Measurements from ENCODE around the gene COL6A5. TPM values are rescaled to one million over a fixed set of nuclear protein-coding genes. Genes with fewer than 3 reads are reported as not detected.
"Not testable (repeated sequence)": the region's sequence is repeated elsewhere in the genome, so short reads cannot be mapped to it uniquely, and the experiment has no call there.

COL6A5 gene
- total RNA-seq, 1 donor from 2014 or later: not detected

GRCh38 chr3:130425484-130425883 is 80.0 kb downstream of the COL6A5 start:
- intact Hi-C loops (cut with micrococcal nuclease): no loop called here
- no peaks in the 10 kb centered on the region for H3K4me1 Mint-ChIP-seq
- no peaks in the 10 kb centered on the region for H3K9me3 Mint-ChIP-seq
- ATAC-seq (ENCODE audit: low read depth) (no peak), DNase-seq (no peak)
- ChIA-PET CTCF (no interaction called here), POLR2A (no interaction called here)
- H3K4me3 Mint-ChIP-seq: no peak overlapping the region
- H3K36me3 Mint-ChIP-seq (ENCODE audit: low read depth): no peaks in the 10 kb centered on the region
- H3K27ac Mint-ChIP-seq: no peak overlapping the region
- TF ChIP-seq, protein P1, sequence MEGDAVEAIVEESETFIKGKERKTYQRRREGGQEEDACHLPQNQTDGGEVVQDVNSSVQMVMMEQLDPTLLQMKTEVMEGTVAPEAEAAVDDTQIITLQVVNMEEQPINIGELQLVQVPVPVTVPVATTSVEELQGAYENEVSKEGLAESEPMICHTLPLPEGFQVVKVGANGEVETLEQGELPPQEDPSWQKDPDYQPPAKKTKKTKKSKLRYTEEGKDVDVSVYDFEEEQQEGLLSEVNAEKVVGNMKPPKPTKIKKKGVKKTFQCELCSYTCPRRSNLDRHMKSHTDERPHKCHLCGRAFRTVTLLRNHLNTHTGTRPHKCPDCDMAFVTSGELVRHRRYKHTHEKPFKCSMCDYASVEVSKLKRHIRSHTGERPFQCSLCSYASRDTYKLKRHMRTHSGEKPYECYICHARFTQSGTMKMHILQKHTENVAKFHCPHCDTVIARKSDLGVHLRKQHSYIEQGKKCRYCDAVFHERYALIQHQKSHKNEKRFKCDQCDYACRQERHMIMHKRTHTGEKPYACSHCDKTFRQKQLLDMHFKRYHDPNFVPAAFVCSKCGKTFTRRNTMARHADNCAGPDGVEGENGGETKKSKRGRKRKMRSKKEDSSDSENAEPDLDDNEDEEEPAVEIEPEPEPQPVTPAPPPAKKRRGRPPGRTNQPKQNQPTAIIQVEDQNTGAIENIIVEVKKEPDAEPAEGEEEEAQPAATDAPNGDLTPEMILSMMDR (IDR thresholded peaks at IDR 0.05): no peak
- no peaks in the 10 kb centered on the region for H3K27me3 Mint-ChIP-seq

DNA sequence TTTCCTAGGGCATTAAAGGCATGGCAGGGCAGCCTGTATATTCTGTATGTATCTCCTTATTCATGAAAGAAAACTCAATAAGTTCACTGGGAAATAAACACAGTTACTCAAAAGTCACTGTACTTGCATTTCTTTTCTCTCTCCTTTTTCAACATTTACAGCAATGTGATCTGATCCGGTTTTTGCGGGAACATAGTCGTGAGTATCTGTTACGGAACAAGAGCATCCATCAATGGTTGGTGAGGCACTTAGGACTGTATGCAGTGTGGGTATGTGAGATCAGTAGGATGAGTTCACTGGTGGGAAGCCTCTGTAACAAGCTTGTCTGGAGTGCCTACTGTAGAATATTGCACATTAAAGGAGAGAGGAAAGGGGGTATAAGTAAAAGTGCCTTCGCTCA is 80.7 kb downstream of the COL6A5 start:
- POLR2A ChIA-PET: no interaction called here

GRCh38 chr3:130428871-130429712 is 83.6 kb downstream of the COL6A5 start:
- Mint-ChIP-seq H3K4me3 (no peak overlapping the region), H3K9me3 (no peaks in the 10 kb centered on the region), H3K36me3 (ENCODE audit: low read depth) (no peaks in the 10 kb centered on the region), H3K27ac (no peak overlapping the region), H3K4me1 (no peaks in the 10 kb centered on the region), H3K27me3 (no peaks in the 10 kb centered on the region)
- intact Hi-C loops (cut with micrococcal nuclease): no loop called here
- TF ChIP-seq, protein P1 (IDR thresholded peaks at IDR 0.05): no peak
- no peak for ATAC-seq (ENCODE audit: low read depth)
- POLR2A ChIA-PET: no interaction called here
- CTCF ChIA-PET: no interaction called here
- no peak for DNase-seq

More for the DNA sequence above, 80.7 kb downstream of the COL6A5 start:
- DNase-seq (no peak), ATAC-seq (ENCODE audit: low read depth) (no peak)
- intact Hi-C loops (cut with micrococcal nuclease): no loop called here
- H3K9me3 Mint-ChIP-seq: no peaks in the 10 kb centered on the region
- H3K27me3 Mint-ChIP-seq: no peaks in the 10 kb centered on the region
- TF ChIP-seq, protein P1 (IDR thresholded peaks at IDR 0.05): no peak
- H3K27ac Mint-ChIP-seq: no peak overlapping the region
- CTCF ChIA-PET: no interaction called here
- H3K4me3 Mint-ChIP-seq: no peak overlapping the region
- H3K4me1 Mint-ChIP-seq: no peaks in the 10 kb centered on the region
- H3K36me3 Mint-ChIP-seq (ENCODE audit: low read depth): no peaks in the 10 kb centered on the region

DNA sequence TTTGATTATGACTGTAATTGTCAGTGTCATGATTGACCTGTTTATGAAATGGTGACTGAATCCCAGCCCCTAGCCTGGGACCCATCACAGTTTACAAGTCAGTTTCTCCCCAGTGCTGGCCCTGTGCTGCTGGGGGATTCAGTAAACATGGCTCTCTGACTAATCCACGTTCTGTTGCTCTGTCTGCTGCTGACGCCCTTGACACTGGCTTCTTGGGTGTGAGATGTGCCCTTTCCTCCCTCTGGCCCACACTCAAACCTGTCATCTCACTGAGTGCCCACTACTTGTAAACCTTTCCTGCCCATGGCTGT is 84.2 kb downstream of the COL6A5 start:
- TF ChIP-seq, protein P1 (IDR thresholded peaks at IDR 0.05): no peak
- Mint-ChIP-seq H3K36me3 (ENCODE audit: low read depth) (no peaks in the 10 kb centered on the region), H3K4me3 (no peak overlapping the region), H3K27me3 (no peaks in the 10 kb centered on the region), H3K9me3 (no peaks in the 10 kb centered on the region), H3K4me1 (no peaks in the 10 kb centered on the region), H3K27ac (no peak overlapping the region)
- ATAC-seq (ENCODE audit: low read depth) (no peak), DNase-seq (no peak)
- CTCF ChIA-PET: no interaction called here
- intact Hi-C loops (cut with micrococcal nuclease): no loop called here
- POLR2A ChIA-PET: no interaction called here

DNA sequence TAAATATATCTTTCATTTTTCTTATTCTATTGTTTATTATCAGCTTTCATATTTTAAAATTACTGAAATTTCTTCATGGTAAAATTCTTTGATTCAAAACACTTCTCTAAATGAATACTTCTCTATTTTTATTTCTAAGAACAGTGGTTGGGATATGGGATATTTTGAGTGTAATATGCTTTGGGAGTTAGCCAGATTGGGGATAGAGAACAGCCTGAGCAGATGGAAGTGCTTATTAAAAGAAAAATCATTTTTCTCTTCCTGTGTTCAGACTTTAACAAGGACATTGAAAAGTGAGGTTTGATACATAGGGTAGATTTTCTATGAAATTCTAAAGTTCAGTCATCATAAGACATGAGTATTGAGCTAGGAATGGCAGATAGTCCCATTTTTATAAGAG is 84.8 kb downstream of the COL6A5 start:
- intact Hi-C loops (cut with micrococcal nuclease): no loop called here
- POLR2A ChIA-PET: no interaction called here
- Mint-ChIP-seq H3K27ac (no peak overlapping the region), H3K27me3 (no peaks in the 10 kb centered on the region), H3K4me1 (no peaks in the 10 kb centered on the region), H3K4me3 (no peak overlapping the region), H3K36me3 (ENCODE audit: low read depth) (no peaks in the 10 kb centered on the region), H3K9me3 (no peaks in the 10 kb centered on the region)
- CTCF ChIA-PET: no interaction called here
- ATAC-seq (ENCODE audit: low read depth): no peak
- TF ChIP-seq, protein P1 (IDR thresholded peaks at IDR 0.05): no peak
- DNase-seq: no peak

DNA sequence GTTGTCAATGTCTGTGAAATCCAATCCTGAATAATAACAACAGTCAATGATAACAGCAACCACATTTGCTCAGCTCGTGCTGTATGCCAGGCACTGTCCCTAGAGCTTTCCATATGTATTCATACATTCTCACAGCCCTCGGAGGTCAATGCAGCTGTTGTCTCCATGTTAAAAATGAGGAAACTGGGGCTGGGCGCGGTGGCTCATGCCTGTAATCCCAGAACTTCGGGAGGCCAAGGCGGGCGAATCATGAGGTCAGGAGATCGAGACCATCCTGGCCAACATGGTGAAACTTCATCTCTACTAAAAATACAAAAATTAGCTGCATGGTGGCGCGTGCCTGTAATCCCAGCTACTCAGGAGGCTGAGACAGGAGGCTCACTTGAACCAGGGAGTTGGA is 86.6 kb downstream of the COL6A5 start:
- ATAC-seq (ENCODE audit: low read depth); H3K4me3 Mint-ChIP-seq; H3K27me3 Mint-ChIP-seq; DNase-seq; H3K36me3 Mint-ChIP-seq (ENCODE audit: low read depth); H3K9me3 Mint-ChIP-seq; intact Hi-C loops (cut with micrococcal nuclease); POLR2A ChIA-PET; H3K4me1 Mint-ChIP-seq; CTCF ChIA-PET; H3K27ac Mint-ChIP-seq: not testable (repeated sequence)
